GM18520 (cell line): ENCODE data around the gene ADAMTS9.
A peak's percentile ranks its signal among the peaks of the same experiment; 100 is the strongest.

Experiments
- ATAC-seq: cut with Tn5 transposase; IDR thresholded peaks from one replicate; pipeline ENCODE4 v1.9.1; 2021; ENCODE audit not compliant: unreplicated experiment

ADAMTS9 gene

DNA sequence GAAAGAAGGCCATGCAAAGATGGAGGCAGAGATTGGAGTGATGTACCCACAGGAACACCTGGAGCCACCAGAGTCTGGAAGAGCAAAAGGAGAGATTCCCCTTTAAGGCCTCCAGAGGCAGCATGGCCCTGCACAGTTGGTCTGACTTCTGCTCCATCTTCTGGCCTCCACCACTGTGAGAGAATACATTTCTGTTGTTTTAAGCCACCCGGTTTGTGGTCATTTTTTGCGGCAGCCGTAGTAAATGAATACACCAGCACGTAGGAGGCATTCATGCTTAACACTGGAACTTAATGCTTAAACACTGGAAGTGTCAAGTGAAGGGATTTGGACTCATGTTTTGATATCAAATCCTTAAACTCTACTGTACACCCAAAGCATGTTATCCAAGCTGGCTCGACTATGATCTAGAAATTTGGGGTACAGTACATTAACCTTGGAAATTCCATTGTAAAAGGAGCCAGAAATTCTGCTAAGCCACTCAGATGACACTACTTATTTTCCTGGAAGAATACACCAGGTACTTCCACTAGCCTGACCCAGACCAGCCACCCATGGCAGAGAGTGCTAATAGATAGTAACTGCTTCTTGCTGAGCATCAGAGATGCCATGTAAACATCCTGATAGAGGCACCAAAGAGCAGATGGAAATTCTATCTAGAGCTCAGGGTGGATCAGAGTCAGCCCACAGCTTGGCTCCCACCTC lies 190.9 kb downstream of the ADAMTS9 start:
- no peak for ATAC-seq

DNA sequence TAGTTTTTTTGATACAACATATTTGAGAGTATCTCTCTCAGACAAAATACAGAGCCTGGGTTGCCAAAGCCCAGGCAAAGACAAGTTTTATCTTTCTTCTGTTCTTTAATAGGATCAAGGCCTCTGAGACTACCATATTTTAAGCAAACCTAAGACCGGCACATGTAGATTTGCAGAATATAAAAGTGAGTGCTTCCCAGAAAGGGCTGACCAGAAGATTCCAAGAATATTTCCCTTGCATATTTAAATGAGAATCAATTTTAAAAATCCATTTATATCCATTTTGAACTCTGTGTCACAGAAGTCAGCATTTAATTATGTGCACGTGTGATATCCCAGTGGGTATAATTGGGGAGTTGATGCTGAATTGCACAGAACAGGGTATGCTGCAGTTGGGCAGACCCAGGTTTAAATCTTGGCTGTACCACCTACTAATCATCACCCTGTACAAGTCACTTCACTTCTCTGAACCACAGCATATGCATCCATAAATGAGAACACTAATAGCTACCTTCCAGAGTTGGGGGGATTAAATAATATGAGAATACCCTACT lies 191.9 kb downstream of the ADAMTS9 start:
- no peak for ATAC-seq

DNA sequence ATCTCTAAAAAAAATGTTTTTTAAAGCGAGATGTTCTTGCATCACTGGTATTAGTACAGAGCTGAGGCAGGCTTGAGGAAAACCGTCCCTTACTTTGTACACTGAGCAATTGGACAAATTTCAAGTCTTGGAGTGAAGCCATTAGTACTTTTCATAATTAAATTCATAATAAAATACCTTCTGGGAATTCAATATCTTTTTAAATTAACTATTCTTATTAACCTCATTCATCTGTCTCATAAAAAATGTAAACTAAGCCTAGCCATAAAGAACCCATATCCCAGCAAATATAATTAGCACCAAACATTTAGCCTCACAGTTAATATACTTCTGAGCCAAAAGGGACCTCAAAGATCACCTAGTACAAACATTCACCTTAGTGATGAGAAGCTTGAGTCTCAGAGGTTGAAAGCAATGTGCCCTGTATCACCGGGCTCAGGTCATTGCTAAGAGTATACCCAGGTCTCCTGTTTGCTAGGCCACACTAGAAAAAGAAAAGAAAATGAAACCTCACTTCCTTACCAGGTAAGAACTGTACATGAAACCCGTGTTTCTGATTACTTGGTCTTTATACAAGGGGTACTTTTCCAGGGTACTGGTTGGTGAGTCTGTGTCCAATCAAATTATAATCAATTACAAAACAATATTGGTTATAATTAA lies 192.5 kb downstream of the ADAMTS9 start:
- no peak for ATAC-seq

DNA sequence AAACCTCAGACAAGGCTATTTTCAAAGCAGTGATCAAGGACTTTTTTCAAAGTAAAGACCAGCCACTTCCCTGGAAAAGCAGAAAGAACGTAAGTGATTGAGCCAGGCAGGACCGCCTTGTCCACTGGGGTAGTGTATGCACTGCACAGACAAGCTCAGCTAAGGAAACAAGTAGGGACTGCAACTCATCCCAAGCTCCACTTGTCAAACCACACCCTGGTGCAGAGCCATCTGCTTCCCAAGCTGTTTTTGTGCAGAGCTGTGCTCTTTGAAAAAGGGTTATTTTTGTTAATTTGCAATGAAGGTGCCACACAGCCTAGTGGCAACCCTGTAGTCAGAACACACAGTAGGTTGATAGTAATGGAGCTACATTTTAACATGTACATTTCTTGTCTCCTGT lies 193.3 kb downstream of the ADAMTS9 start:
- no peak for ATAC-seq

DNA sequence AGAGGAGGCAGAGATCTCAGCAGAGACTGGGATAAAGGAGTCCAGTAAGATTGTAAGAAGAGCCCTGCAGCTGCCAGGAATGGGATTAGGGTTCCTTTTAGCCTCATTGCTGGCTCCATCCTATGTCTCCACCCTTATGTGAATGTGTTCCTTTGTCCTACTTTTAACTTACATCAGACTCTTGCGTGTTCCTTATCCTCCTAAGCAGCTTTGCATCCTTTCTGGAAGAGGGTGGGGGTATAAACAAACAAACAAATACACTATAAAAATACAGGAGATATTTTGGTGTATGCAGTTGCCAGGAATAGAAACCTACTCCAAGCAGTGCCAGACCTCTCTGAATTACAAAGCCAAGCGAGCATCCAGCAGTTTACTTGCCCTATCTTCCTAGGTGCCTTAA lies 194.7 kb downstream of the ADAMTS9 start:
- ATAC-seq = no peak

DNA sequence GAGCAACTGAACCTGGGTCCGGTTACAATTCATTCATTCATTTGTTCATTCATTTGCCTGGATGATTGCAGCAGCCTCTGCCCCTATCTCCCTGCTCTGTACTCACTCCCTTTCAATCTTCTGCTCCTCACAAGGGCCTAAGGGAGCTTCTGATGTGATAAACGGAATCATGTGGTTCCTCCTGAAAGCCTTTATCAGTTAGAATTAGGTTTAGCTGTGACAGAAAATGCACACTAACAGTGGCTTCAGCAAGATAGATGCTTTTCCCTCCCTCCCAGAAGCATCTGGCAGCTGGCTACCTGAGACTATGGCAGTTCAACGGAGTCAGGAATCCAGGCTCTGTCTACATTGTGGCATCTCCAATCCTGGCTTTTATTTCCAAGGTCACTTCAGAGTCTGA lies 196.0 kb downstream of the ADAMTS9 start:
- ATAC-seq = no peak

- no peak for ATAC-seq
Measured at GRCh38 chr3:64490180-64490724, 197.5 kb downstream of the ADAMTS9 start.

DNA sequence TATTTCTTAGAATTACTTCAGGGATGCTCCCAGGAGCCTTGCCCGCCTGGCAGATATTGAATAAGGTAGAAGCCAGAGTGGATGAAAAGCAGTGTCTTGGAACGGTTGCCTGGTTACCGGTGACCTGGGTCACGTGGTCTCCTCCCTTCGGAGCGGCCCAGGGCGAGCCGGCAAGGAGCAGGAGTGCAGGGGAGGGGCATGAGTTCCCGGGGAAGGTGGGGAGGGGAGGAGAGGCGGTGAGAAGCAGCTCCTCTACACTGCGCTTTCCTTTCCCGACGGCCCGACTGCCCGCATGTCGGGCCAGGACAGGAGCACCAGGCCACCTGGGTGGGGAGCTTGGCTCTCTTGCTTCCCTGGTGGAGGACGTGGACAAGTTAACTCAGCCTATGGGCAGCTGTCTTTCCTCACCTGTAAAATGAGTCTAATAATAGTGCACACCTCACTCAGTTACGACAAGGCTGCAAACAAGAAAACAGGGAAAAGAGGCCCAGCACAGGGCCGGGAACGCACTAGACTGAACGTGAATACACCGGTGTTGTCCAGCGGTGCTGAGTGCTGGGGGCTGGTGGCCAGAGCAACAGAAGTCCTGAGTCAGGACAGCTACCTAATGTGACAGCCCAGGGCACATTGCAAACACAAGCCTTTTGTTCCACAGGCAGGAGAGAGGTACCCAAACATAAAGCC lies 198.3 kb downstream of the ADAMTS9 start:
- no peak for ATAC-seq

GRCh38 chr3:64488939-64489338 lies 198.9 kb downstream of the ADAMTS9 start:
- no peak for ATAC-seq

DNA sequence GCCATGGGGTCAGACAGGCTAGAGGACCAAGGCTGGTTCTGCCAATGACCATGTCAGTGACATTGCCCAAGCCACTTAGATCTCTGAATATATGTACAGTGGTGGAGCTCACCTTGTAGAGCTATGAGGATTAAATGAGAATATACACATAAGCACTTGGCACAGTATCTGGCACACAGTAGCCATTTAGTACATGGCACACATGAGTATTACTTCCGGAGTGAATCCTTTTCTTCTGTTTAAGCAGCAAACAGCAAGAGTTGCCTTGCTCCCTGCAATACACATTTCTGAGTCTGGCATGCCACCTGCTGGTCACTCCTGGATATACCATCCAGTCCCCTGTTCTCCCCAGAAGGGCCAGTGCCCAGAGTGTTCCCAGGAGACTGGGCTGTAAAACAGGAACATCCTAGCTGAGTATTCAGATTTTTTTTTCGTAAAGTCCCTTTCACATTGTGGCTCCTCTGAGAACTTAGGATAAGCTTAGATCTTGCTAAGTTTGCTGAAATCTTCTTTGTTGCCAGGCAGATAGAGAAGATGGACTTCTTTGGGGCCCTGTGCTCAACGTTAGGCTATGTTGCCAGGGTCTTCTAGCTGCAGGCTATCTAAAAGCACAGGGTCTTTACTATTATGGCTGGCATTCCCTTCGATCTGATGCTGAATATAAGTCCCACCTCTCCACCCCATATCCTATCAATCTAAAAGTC lies 203.4 kb downstream of the ADAMTS9 start:
- ATAC-seq = peak; percentile 97

GRCh38 chr3:64483467-64483866 lies 204.3 kb downstream of the ADAMTS9 start:
- no peak for ATAC-seq

- no peak for ATAC-seq
Measured at GRCh38 chr3:64475037-64475436, 212.8 kb downstream of the ADAMTS9 start.

DNA sequence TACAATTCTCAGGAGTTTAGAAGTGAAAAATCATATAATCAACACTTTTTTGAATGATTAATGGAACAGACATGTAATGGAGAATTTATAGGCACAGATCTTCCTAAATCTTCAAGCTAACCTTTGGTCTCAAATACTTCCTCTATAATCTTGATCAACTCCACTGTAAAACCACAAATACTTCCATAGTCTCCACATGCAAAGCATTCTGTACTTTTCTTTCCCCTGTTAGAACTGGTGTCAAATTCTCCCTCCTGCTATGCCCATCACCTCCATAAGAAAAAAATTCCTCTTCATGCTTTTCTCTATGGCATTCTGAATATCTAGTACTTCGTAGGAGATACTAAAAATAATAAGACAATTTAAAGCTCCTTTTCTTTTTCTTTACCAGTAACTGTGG lies 214.3 kb downstream of the ADAMTS9 start:
- ATAC-seq = no peak

GRCh38 chr3:64470436-64470835 lies 217.4 kb downstream of the ADAMTS9 start:
- no peak for ATAC-seq

DNA sequence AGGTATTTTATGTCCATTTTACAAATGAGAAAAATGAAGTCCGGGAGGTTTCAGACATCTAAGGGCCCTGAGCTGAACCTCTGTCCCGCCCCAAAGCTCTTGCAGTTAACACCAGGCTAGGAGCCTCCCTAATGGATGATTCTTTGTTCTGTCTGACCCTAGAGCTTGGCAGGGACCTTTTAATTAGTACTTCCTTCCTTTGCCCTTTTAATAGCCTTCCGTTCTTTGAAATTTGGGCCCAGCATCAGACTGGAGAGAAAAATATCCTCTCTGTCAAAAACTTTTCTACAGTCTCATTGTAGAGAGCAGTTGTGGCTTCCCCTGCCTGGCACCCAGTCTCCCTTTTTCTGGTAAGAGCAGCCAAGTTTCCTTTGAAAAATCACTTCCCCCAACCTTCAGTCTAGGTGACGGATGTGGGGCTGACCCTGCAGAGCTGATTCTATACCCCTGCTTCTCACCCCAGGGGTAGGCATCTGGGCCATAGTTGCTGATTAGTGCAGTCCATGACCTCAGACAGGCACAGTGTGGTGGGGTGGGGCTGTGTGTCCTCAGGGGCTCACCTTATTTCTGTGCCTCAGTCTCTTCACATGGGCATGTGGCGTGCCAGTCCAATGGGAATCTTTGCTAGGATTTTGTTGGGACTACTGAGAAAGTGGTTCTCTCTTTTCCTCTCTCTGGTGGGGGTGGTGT lies 220.4 kb downstream of the ADAMTS9 start:
- ATAC-seq = no peak
